NCI-H748 treated with DMSO at 0.1 percent for 48 hours (cell line): ENCODE data around the gene CYP21A2.
A peak's percentile ranks its signal among the peaks of the same experiment; 100 is the strongest.
"Not testable (repeated sequence)": the region's sequence is repeated elsewhere in the genome, so short reads cannot be mapped to it uniquely, and the experiment has no call there.

ENCODE experiments used
- DNase-seq: peaks from one replicate; lab custom pipeline; 2025; lab: John Stamatoyannopoulos, UW

Gene CYP21A2

DNA sequence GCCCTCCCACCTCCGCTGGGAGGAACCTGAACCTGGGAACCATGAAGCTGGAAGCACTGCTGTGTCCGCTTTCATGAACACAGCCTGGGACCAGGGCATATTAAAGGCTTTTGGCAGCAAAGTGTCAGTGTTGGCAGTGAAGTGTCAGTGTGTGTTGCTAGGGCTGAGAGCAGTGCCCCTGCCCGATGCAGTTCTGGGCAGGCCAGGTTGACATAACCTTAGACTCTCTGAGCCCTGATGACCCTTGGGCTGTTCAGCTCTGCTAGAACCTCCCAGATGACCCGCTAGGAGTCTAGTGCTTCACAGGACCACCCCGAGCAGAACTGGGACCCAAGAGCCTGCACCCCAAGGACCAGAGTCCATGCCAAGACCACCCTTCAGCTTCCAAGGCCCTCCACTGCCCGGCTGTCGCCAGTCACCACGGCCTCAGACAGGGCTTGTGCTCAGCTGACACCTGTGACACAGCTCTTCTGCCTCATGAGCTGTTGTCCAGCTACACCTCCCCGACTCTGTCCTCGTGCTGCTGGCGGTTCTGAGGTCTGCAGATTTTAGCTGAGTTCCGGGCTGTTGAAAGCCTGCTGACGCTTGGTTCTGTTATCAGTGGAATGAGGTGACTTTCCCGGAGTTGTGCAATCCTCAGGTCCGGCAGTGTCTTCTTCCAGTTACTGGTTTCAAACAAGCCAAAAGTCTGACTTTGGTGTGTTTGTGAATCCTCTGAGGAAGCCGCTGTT lies 2.8 kb upstream of the CYP21A2 start:
- not testable (repeated sequence) for DNase-seq

DNA sequence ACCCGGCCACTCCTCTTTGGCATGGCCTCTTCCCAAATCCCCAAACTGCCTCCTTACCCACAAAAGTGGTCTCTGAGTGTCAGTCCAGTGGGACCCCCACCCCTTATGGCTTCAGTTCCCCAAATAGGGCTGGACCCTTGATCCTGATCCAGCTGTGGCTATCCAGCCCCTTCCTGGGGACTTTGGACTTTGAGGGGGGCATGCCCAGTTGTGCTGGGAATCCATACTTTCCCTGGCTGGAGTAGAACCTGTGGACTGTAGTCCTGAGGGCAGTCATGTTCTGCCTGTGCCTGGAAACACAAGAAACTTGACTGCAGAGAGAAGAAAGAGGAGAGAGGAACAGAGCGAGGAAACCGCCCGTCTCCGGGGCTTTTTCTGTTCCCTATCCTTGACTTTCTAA lies 1.1 kb upstream of the CYP21A2 start:
- not testable (repeated sequence) for DNase-seq

DNA sequence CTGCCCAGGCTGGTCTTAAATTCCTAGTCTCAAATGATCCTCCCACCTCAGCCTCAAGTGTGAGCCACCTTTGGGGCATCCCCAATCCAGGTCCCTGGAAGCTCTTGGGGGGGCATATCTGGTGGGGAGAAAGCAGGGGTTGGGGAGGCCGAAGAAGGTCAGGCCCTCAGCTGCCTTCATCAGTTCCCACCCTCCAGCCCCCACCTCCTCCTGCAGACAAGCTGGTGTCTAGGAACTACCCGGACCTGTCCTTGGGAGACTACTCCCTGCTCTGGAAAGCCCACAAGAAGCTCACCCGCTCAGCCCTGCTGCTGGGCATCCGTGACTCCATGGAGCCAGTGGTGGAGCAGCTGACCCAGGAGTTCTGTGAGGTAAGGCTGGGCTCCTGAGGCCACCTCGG lies 663 bp downstream of the CYP21A2 start:
- DNase-seq = not testable (repeated sequence)

DNA sequence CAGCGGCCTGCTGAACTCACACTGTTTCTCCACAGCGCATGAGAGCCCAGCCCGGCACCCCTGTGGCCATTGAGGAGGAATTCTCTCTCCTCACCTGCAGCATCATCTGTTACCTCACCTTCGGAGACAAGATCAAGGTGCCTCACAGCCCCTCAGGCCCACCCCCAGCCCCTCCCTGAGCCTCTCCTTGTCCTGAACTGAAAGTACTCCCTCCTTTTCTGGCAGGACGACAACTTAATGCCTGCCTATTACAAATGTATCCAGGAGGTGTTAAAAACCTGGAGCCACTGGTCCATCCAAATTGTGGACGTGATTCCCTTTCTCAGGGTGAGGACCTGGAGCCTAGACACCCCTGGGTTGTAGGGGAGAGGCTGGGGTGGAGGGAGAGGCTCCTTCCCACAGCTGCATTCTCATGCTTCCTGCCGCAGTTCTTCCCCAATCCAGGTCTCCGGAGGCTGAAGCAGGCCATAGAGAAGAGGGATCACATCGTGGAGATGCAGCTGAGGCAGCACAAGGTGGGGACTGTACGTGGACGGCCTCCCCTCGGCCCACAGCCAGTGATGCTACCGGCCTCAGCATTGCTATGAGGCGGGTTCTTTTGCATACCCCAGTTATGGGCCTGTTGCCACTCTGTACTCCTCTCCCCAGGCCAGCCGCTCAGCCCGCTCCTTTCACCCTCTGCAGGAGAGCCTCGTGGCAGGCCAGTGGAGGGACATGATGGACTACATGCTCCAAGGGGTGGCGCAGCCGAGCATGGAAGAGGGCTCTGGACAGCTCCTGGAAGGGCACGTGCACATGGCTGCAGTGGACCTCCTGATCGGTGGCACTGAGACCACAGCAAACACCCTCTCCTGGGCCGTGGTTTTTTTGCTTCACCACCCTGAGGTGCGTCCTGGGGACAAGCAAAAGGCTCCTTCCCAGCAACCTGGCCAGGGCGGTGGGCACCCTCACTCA lies 1.4 kb downstream of the CYP21A2 start:
- not testable (repeated sequence) for DNase-seq

DNA sequence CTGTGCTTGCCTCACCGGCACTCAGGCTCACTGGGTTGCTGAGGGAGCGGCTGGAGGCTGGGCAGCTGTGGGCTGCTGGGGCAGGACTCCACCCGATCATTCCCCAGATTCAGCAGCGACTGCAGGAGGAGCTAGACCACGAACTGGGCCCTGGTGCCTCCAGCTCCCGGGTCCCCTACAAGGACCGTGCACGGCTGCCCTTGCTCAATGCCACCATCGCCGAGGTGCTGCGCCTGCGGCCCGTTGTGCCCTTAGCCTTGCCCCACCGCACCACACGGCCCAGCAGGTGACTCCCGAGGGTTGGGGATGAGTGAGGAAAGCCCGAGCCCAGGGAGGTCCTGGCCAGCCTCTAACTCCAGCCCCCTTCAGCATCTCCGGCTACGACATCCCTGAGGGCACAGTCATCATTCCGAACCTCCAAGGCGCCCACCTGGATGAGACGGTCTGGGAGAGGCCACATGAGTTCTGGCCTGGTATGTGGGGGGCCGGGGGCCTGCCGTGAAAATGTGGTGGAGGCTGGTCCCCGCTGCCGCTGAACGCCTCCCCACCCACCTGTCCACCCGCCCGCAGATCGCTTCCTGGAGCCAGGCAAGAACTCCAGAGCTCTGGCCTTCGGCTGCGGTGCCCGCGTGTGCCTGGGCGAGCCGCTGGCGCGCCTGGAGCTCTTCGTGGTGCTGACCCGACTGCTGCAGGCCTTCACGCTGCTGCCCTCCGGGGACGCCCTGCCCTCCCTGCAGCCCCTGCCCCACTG lies 2.3 kb downstream of the CYP21A2 start:
- not testable (repeated sequence) for DNase-seq

DNA sequence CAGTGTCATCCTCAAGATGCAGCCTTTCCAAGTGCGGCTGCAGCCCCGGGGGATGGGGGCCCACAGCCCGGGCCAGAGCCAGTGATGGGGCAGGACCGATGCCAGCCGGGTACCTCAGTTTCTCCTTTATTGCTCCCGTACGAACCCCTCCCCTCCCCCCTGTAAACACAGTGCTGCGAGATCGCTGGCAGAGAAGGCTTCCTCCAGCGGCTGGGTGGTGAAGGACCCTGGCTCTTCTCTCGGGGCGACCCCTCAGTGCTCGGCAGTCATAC lies 2.8 kb downstream of the CYP21A2 start:
- DNase-seq = not testable (repeated sequence)

DNA sequence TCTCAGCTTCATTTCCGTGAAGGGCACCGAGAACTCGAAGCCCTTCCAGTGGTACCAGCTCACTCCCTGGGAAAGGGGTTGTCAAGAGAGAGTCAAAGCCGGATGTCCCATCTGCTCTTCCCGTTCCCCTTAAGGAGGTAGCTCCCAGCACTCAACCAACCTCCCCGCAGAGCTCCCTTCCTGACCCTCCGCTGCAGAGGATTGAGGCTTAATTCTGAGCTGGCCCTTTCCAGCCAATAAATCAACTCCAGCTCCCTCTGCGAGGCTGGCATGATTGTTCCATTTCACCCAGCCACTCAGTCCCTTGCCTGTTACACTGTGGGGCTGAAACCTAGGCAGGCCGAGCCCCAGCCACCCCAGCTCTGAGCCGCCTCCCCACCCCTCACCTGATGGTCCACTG lies 3.2 kb downstream of the CYP21A2 start:
- DNase-seq = not testable (repeated sequence)

DNA sequence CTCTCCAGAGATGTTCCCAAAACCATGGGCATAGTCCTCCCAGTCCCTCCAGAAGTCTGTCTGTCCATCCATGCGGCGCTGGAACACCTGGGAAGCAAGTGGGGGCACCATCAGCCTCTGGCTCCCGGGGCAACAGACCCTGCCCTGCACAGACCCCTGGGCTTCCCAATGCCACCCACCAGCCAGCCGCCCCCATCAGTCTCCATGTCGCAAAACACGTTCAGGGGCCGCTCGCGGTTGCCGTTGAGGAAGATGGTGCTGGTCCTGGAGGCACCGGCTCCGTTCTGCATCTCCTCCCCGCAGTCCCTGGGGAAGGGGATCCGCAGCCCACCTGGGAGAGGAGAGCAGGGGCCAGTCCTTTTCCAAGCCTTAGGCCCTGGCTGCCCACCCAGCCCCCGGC lies 4.1 kb downstream of the CYP21A2 start:
- DNase-seq = not testable (repeated sequence)

DNA sequence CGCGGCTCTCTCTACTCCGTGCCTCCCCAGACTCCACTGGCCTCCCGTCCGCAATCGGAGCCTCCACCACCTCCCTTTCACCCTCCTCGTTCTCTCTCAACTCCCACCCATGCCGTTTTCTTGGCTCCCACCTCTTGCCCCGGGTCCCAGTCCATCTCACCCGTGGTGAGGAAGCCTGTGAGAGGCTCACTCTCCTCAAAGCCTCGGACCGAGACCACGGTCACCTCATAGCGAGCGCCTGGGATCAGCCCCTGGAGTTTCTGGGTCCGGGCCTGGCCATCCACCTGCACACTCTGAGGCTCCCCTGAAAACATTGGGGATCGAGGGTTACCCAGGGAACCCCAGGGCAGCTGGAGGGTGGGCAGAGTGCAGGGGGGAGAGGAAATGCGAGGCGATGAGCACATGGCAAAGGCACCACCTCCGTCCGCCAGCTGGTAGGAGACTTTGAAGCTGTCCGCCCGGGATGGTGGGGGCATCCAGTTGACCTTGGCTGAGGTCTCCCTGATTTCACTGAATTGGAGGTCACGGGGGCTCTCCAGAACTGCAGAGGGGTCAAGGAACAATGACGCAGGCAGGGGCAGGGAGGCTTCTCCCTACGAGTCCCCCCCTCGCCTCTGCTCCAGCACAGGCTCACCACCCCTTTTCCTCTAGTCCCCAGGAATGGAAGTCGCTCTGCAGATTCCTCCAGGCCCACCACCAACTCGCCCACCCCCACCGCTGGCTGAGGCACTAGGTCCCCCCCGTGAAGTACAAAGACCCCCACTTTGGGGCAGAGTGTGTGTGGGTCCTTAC lies 5.6 kb downstream of the CYP21A2 start:
- DNase-seq = not testable (repeated sequence)

DNA sequence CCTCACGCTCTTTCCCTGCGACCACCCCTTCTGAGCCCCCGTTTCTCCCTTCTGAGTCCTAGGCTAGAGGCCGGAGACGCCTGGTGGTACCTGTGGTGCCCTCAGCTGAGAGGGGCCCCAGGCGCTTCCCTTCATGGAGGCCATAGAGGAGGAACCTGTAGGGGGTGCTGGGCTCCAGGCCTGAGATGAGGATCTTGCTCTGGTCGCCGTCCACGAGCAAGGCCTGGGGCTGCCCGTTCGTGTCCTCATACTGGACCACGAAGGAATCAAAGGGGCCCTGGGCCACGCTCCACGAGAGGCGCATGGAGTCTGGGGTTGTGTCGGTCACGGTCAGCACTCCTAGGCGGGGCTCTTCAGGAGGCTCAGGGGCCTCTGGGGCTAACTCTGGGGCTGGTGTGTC lies 6.7 kb downstream of the CYP21A2 start:
- not testable (repeated sequence) for DNase-seq

DNA sequence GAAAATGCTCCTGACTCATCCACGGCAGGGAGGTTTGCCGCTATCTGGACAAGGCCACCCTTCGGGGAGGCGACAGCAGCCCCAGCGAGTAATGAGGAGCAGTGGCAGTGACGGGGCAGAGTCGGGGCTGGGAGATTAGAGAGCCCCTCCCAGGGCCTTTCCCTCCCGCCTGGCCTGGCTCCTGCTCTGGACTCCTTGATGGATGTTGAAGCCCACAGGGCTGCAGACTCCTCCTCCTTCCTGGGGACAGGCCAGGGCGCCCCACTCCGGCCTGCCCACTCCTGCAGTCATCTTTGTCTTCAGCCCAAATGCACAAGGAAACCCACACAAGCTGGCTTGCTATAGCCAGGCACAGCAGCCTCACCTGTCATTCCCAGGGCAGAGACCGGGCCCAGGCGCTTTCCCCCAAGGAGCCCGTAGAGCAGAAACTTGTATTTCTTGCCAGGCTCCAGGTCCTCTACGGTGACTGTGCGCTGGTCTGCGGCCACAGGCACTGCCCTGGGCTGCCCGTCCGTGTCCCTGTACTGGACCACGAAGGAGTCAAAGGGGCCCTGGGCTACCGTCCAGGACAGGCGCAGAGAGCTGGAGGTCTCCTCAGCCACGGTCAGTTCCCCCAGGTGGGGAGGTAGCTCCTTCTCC lies 7.7 kb downstream of the CYP21A2 start:
- no peak for DNase-seq

DNA sequence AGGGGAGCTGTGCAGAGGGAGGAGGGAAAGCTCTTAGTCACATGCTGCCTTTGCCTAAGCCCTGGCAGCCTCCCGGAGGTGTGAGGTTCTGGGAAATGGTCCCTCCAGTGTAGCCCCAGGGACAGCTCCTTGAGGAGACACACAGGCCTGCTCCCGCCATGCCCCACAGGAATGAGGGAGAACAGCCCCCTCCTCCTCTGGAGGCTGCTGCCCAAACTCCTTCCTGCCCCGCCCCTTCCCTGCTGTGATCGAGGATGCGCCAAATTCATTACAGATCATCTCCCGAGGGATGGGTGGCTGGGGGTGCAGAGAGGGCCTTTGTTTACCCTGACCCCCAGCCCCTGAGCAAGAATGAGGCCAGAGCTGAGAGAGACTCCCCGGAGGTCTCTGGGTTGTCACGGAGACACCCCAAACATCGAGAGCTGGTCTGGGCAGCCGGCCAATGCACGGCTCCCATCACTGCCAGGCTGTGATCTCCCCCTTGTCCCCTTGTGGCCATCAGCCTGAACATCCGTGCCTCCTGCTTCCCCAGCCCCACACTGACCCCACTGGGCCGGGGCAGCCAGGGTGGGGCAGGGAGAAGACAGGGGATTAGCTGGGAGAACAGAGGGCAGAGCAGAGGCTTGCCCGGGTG lies 8.4 kb downstream of the CYP21A2 start:
- no peak for DNase-seq

DNA sequence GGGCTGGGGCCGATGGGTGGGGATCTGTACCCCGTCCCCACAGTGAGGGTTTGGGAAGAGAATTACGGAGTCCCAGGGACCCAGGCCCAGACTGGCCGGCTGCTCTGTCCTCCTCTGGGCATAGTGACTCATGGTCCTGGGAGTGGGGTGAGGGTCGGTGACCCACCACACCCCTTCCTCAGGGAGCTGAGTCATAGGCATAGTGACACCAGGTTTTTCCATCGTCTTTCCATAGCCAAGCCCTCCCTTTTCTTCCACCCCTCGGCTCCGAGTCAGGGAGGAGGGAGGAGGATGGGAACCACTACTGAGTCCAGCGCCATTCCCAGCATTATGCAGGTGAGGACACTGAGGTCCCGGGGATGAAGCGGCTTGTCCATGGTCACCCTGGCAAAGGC lies 8.9 kb downstream of the CYP21A2 start:
- no peak for DNase-seq

DNA sequence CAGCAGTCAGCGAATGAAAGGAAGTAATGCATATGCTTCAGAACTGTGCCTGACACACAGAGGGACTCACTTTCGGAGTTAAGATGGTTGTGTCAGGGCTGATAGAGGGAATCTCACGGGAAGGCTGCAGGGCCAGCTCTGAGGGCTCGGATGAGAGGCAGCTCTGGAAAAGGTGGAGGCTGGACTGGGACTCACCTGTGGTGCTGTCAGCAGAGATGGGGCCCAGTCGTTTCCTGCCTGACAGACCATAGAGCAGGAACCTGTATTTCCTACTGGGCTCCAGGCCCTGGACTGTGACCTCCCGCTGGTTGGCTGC lies 9.3 kb downstream of the CYP21A2 start:
- DNase-seq = no peak

DNA sequence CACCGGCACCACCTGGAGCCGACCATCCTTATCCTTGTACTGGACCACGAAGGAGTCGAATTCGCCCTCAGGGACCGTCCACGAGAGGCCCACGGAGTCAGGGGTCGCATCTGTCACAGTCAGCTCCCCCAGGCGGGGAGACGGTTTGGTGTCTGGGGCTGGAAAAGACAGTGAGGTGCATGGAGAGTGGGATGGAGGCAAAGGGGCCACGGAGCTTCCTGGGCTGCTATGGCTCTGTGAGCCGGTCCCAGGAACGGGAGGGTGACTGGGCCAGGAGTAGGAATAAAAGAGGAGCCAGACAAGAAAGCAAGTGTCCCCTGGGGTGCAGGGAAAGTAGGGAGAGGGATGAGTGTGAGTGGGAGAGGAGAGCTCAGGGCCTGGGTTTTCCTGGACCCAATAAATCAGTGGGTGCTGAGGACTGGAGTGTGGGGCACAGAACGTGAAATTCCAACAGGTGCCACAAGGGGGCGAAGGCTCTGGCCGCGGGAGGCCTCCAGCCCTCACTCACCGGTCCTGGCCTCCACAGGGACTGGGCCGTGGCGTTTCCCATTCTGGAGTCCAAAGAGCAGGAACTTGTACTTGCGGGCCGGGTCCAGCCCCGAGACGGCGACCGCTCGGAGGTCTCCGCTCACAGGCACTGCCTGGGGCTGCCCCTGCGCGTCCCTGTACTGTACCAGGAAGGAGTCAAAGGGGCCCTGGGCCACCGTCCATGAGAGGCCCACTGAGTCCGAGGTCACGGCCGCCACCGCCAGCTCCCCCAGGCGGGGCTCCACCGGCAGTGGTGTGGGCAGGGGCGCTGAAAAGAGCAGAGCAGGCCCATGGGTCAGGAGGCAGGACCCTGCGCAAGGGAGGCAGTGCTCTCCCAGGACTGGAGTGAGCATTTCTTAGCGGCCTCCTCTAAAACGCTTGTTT lies 9.9 kb downstream of the CYP21A2 start:
- peak; percentile 25 for DNase-seq

DNA sequence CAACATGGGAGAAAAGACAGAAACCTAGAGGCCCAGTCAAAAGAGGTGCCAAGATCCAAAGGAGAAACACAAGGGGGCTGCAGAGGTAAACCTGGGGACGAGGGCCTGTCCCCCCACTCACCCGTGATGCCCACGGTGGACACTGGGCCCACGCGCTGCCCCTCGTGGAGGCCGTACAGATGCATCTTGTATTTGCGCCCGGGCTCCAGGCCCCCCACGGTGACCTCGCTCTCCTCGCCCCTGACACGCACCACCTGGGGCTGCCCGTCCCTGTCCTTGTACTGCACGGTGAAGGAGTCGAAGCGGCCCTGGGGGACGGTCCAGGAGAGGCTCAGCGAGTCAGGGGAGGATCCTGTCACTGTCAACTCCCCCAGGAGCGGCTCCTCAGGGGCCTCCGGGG lies 10.9 kb downstream of the CYP21A2 start:
- DNase-seq = not testable (repeated sequence)

DNA sequence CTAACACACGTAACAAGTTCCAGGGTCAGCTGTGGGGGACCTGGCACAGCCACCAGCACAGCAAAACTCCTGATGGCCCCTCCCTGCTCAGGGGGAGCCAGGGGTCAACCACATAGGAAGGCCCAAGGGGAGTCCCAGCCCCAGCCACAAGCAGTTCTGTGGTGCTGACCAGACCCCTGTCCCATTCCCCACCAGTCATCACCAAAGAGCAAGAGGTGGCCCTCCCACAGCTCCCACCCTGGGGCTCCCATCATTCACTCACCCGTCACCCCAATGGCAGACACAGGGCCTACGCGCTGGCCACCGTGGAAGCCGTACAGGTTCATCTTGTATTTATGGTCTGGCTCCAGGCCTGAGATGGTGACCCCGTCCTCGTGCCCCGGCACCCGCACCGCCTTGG lies 11.5 kb downstream of the CYP21A2 start:
- DNase-seq = not testable (repeated sequence)

DNA sequence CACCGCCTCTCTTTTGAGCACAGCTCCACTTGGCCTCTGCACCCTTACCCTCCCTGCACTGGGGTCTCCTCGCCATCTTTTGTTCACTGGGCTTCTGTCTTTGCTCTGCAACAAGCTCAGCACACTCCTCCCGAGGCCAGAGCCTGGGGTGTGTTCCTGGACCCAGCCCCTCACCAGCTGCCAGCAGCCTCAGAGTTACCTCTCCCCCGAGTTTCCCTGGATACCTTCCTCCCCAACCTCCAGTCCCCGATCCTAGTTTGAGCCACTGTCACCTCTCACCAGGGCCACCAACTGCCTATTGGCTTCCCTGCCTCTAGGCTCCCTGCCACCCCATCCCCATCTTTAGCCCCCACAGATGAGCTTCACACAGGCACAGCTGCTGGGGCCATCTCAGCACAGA lies 12.3 kb downstream of the CYP21A2 start:
- DNase-seq = no peak

DNA sequence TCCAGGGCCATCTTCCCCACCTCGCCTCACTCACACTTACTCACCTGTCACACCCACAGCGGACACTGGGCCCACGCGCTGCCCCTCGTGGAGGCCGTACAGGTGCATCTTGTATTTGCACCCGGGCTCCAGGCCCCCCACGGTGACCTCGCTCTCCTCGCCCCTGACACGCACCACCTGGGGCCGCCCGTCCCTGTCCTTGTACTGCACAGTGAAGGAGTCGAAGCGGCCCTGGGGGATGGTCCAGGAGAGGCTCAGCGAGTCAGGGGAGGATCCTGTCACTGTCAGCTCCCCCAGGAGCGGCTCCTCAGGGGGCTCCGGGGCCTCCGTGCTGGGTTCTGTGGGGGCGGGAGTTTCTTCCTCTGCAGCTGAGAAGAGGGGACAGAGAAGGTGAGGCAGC lies 14.4 kb downstream of the CYP21A2 start:
- not testable (repeated sequence) for DNase-seq

DNA sequence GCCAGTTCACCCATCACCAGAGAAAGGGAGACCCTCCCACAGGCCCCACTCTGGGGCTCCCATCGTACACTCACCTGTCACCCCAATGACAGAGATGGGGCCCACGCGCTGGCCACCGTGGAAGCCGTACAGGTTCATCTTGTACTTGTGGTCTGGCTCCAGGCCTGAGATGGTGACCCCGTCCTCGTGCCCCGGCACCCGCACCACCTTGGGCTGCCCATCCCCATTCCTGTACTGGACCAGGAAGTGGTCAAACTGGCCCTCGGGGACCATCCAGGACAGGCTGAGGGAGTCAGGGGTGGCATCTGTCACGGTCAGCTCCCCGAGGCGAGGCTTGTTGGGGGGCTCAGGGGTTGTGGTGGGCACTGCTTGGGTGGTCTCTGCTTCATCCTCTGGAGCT lies 15.1 kb downstream of the CYP21A2 start:
- not testable (repeated sequence) for DNase-seq
